HL-60/S4 treated with phorbol 12-myristate 13-acetate at 8.2 ng/mL for 4 days and 3 days (cell line): ENCODE data around the gene TNFRSF11A.

Experiments used
- in situ Hi-C: fragments of 300-500 bp; cut with MboI; formaldehyde crosslinking; loops from 2 replicates; pipeline ENCODE4 v1.15.0; 2022; ENCODE audit warnings: low sequenced_read_pairs

Gene TNFRSF11A

GRCh38 chr18:62407660-62408059, 82.5 kb downstream of the TNFRSF11A start:
- in situ Hi-C loops = no loop called here

DNA sequence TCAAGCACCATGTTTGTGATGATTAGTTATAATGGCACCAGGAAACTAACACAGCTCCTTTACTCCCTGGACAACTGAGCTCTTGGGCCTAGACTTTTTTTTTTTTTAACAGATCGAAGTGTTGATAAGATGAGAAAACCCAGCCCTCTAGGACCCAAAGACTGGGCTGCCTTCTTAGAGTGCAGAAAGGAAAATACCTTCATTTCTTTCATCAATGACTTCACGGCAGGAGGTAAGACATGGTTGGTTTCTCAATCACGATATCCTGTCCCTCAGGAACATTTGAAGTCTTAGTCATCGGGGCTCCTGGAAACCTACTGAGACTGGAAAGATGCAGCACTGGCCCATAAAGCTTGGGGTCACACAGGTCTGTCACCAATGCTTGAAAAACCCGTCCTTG, 84.7 kb downstream of the TNFRSF11A start:
- in situ Hi-C loops = no loop called here

DNA sequence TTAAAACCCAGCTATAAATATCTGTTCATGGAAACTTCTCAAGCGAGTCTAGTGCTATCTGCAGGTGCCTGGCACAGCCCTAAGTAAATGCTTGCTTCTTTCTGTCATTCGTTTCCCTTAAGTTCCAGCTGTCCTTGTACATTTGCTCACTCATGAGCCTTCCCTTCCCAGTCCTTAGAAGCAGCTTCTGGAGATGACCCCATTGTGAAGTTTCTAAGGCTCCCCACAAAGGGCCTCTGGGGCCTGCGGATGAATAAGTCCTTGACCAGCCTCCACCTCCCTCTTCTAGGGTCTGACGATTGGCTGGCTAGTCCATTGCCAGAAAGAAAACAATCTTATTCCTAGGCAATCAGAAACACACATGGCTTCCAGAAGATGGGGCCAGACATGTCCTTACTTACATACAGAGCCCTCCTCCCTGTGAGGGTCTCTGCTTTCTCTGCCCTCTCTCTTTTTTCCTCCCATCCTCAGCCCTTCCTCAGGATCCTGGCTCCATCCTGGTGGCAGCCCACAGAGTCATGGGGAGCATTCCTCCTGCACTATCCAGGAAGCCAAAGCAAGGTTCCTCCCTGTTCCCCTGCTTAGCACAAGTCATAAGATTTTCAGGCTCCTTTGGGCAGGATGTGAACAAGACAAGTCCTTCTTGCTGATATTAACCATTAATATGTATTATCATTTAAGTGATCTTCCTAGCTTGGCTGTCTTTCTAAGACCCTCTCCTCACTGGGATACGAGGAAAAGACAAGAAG, 87.3 kb downstream of the TNFRSF11A start:
- in situ Hi-C loops = no loop called here

DNA sequence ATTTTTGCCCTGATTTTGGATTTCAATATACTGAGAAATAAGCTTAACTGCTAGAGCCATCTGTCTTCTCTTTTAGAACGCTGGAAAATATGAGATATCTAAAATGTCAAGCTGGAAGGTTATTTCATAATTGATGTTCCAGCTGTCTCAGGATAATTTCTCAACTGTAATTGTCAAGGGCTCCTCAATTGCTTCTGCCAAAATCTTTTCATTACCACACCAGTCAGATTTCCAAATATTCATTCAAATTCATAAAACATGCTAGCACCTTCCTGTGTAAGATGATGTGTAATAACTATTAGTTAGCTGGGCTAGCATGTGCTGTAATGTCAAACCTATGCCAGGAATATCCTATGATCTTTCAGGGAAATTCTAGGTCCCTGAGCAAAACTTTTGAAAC, 88.1 kb downstream of the TNFRSF11A start:
- in situ Hi-C loops = no loop called here

DNA sequence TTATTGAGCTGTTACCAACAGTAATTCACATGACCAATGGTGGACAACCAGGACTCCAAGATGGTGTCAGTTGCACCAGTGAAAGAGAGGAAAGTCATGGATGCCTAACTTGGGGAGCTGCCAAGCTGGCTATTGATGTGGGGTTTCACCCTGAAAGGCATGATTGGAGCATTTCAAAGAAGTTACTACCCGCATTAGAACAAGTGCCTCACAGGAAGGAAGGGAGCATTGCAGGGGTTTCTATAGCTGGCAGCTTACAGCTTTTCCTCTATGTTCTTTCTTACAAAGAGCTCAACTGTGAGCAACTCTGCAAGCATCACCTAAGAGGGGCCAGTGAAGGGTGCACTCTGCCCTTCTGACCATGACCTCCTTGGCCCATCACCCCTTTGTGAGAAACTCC, 93.1 kb downstream of the TNFRSF11A start:
- in situ Hi-C loops = no loop called here

GRCh38 chr18:62420151-62420512, 95.0 kb downstream of the TNFRSF11A start:
- in situ Hi-C loops = no loop called here

GRCh38 chr18:62420513-62421209, 95.6 kb downstream of the TNFRSF11A start:
- in situ Hi-C loops = no loop called here

GRCh38 chr18:62425465-62426190, 100.5 kb downstream of the TNFRSF11A start:
- in situ Hi-C loops = no loop called here

DNA sequence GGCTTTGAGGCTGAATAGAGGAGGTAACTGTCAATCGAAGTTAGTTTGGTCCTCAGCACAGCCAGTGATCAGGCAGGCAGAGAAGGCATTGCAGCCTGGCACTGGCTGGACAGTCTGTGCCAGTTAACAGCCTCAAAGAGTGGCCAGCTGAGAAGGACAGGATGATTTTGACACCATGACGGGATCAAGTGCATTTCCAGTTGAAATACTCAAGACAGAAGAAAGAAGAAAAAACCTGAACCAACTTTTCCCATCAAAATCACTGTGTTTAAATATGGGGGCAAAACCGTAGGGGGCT, 101.0 kb downstream of the TNFRSF11A start:
- in situ Hi-C loops = no loop called here

DNA sequence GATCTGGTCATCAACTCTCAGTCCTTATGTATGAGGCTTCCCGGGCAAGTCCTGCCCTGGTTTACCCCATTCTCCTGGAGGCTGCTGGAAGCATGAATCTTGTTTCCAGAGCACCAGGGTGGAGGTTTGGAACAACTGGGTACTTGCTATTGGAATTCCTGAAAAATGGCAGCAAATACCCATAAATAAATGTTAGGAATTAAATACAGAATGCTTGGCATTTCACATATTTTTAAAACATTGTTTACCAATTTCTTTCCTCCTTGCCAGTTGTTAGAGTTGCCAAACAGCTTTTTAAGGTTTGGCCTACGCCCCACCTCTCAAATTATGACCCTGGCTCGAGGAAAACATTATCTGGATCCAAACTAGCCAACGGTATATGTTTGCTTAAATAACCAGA, 107.1 kb downstream of the TNFRSF11A start:
- in situ Hi-C loops = no loop called here

- in situ Hi-C loops = no loop called here
Observed at GRCh38 chr18:62434798-62435197, 109.7 kb downstream of the TNFRSF11A start.

- in situ Hi-C loops = no loop called here
Observed at GRCh38 chr18:62435435-62436031, 110.4 kb downstream of the TNFRSF11A start.

- in situ Hi-C loops = no loop called here
Observed at GRCh38 chr18:62436636-62437234, 111.6 kb downstream of the TNFRSF11A start.

- in situ Hi-C loops = no loop called here
Observed at GRCh38 chr18:62437235-62438017, 112.3 kb downstream of the TNFRSF11A start.

- in situ Hi-C loops = no loop called here
Observed at GRCh38 chr18:62438018-62438329, 112.9 kb downstream of the TNFRSF11A start.

GRCh38 chr18:62438402-62438801, 113.3 kb downstream of the TNFRSF11A start:
- in situ Hi-C loops = no loop called here

GRCh38 chr18:62438866-62439265, 113.8 kb downstream of the TNFRSF11A start:
- in situ Hi-C loops = no loop called here
